M059J (cell line): ENCODE measurements around the gene SELENOS. TPM values are rescaled to one million over a fixed set of nuclear protein-coding genes. Genes with fewer than 3 reads are reported as not detected.
A peak's percentile ranks its signal among the peaks of the same experiment; 100 is the strongest.

Experiments used
- DNase-seq: peaks from one replicate; pipeline ENCODE4 v3.0.0-alpha.2; 2012; ENCODE audit warnings: low read depth
- total RNA-seq: library from RNA; depleted of rRNA; stranded (reverse); fragments of >200 nt; shearing (Covaris generic); gene quantifications from 2 replicates; pipeline ENCODE4 v1.2.3, GENCODE V29; 2014

SELENOS gene
- total RNA-seq, 1 experiment from 2014 or later, result 86.5 TPM

DNA sequence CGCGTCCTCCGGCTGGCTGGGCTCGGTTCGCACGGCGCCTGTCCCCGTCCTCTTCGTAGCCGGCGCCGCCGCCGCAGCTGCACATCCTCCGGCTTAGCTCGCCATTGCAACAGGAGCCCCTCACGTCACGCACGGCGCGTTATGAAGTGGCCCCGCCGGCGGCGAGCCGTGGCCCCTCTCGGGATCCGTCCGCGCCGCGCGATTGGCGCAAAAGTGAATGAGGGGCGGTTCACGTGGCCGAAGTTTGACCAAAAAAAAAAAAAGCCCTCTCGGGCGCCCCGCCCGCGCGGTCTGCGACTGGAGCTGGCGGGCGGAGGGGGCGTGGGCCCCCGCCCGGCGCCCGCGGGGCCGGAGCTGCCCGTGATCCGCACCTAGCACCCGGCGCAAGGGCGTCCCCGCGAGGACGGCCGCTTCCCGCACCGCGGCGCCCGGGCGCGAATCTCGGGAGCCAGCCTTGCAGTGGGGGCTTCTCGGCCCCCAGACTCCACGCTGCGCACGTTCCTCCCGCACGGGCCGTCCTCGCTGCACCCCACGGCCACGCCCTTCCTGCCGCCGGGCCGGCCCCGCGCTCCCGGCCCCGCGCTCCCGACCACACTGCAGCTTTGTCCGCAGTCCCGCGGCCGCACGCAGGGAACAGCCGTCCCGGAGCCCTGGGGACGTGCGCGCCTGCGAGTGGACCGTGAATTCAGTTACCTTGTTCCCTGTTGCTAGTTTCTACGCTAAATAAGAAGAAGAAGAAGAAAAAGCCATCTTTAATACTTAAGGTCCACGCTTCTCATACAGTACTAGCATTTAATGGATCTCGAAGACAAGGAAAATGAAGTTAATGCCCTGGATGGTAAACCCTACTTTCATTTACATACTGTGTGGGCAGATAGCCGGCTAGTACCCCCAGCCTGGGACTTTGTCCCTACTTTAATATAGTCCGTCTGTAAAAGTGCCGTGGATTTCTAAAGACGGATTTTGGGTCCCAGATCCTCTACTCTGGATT is 25.2 kb downstream of the SELENOS start, which contains the start of gene CHSY1:
TSS of gene CHSY1 (minus strand) at position 219 of the 991 bp plus-strand sequence. CDS start 592 bp downstream, outside the sequence.
- peak; percentile 88 for DNase-seq

DNA sequence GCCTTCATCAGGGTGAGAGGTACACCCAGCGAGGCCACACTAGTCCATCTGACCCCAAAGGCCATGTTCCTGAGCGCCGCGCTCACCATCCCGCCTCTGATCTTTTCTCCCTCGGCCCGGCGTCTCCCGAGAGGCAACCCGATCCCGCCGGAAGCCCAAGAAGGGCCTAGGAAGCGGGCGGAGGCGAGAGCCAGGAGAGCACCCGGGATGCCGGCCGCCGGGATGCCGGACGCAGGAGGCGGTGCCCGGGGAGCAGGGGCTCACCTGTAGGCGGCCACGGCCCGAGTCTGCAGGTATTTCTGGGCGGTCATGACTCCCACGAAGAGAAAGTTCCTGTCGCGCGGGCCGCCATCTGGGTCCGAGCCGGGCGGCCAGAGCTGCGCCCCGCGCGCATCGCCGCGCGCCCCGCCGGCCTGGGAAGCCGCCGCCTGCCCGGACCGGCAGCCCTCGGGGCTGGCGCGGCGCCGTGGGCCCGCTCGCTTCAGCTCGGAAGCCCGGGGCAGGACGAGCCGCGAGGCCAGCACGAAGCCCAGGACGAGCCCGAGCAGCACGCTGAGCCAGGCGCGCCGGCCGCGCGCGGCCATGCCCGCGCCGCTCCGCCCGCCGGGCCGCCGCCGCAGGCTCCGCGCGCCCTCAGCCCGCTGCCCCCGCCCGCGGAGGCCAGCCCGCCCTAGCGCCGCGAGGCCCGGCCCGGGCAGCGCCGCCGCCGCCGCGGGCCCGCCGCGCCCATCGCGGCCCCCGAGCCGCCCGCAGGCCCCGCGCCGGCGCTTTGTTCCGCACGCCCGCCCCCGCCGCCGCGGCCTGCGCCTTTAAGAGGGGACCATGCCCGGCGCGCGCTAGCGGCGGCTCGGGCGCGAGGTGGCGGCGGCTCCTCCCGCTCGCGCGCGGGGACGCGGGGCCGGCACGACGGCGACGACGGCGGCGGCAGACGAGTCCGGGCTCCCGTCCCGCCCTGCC is 26.1 kb downstream of the SELENOS start:
- DNase-seq, result peak; percentile 50

DNA sequence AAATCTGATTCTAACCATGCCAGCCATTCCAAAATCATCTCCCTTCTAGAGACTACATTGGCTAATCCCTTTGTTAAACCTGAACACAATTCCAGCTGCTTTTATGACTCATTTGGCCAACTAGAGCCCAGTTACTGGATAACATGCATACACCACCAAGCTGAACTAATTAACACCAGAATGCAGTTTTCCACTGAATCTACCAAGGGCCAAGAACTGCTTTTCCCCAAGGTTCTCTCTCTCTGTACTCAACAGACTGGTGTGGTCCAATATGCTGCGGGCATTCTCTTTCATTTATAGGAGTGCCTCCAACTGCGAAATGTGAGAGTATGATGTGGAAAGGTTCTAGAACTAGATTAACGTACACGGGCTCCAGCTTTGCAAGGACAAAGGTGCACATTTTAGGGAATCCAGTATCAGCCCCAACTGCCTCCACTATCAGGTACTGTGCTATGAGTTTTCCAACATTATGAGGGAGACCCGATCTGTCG is 26.9 kb downstream of the SELENOS start:
- peak; percentile 77 for DNase-seq

DNA sequence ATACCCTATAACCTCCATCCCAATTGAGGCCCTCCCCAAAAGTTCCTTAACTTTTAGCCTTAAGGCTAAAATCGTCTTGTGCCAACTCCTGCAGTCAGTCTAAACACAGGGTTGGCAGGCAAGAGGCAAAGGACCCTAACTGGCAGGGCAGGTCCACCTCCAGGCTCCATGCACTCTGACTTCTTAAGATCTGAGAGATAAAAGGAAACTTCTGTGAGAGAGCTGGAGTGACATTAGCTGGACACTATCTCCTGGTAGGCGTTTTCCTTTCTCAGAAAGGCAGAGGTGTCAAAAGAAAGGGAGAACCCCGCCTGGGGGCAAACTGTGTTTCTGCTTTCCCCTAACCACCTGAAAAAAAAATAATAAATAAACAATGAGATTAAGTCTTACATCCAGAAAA is 29.0 kb downstream of the SELENOS start:
- no peak for DNase-seq

DNA sequence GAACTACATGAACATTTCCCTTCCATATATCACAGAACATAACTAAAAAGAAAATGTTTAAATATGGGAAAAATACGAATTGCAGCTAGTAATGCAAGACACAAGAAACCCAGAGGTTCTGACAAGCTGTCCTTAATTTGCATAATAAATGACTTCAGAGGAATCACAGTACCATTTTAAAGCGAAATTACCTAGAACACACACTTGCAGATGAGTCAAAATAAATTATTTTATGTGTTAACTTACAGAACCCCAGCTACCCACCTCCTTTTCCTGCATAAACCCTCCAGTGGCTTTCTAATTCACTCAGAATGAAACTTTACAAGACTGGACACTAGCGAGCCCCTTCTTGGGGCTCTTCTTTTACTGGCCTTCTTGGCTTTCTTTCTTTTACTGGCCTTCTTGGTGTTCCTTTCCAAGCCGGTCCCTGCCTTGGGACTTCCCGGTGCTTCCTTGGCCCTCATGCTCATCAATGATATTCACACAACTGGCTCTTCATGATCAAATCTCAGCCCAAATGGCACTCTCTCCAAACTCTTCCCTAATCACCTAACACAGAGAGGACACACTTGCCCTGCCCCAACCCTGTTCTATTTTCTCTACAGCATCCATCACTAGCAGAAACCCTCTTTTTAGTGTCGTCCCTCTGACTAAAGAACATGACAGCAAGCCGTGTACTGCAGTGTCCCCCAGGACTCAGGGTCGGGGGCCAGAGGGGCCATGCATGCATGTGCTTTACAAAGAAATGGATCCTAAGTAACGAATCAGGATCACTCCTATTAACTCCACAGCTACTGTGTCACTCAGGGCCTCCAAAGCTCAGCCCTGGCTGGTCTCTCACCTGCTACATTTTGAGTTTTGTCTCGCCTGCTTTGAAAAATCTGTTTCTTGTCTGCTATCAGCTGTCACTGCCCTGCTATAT is 30.2 kb downstream of the SELENOS start:
- no peak for DNase-seq

DNA sequence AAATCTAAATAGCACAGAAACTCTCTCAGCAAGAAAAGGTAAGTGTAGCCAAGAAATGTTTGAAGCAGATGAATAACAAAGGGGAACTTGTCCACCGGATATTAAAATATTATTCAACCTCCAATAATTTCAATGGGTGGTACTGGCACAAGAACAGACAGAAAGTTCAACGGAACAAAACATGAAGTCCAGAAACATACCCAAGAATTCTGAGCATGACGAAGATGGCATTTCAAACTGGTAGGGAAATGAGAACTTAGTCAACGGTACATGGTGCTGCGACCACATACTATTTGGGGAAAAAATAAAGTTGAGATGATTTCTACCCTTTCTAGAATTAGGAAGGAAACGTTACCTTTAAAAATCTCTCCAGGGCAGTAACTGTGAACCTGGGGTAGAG is 30.9 kb downstream of the SELENOS start:
- no peak for DNase-seq

DNA sequence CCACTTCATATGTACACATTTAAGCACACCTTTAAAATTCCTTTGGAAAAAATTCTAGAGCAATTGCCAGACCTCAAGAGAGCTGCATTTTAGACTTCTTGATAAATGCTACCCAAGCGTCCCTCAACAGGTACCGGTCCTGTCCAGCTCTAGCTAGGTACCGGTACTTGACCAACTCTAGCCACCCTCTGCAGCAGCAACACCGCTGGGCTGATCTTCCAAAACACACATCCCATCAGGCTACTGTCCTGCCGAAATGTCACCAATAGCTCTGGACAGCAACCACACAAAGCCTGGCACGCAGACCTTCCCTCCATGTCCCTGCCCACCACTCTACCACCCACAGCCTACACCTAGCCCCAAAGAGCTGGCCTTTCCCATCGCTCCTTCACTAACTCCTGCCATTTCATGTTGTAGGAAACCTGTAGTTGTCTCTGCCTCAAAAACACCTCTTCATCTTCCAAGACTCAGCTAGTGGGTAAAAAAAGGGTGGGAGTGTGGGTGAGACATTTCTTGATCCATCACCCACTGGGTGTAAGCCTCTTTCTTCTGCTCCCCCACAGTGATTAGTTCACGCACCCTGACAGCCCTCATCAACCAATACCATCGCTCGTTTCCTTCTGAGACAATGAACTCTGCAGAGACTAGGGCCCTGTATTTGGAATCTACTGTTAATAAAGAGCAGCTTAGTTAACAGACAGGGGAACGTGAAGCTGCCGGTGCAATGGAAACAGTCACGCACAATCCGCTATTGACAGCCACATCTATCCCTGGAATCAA is 32.2 kb downstream of the SELENOS start:
- no peak for DNase-seq

DNA sequence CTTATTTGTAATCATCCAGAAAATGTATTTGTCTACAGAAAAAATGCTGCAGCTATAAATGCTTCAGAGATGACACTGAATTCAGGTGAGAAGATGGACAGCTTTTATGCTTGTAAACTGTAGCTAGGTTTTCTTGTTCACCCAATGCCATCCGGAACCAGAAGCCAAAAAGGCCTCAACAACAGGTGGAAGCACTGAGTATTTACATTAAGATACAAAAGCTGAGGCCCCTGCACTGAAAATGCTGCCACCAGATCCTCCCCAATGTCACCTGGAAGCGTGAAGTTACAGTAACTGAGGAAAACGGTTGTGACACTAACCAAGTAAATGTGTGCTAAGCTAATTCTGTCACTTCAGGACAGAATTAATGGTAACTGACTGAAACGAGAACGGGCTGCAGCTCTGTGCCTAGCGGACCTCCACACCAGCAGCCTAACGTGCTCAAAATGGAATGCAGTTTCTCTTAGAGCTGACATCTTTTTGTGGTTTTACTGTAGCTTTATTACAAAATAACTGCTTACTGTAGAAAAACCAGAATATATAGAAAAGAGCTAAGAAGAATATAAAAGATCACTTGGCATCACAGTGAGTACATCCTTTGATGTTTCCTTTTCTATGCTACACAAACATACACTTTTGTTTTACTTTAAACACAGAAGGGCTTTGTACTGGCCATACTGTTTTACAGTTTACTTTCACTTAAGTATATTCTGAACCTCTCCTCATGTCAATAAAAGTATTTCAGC is 33.1 kb downstream of the SELENOS start:
- DNase-seq, result no peak

DNA sequence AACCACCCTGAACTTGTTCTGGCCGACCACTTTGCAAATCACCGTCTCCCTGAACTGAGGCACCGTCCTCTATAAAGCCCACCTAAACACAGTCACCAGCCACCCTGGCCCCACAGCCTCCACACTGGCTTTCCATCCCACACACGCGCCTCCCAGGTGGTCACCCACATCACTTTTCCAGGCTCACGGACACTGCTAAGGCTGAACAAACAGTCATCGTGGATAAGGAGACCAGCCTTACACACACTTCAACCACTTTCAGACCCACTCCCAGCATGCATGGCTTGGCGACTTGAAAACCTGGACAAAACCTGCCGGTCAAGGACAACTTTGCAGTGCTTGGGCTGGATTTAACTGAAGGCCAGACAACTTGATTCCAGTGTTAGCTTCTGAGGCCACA is 33.9 kb downstream of the SELENOS start:
- DNase-seq, result no peak

DNA sequence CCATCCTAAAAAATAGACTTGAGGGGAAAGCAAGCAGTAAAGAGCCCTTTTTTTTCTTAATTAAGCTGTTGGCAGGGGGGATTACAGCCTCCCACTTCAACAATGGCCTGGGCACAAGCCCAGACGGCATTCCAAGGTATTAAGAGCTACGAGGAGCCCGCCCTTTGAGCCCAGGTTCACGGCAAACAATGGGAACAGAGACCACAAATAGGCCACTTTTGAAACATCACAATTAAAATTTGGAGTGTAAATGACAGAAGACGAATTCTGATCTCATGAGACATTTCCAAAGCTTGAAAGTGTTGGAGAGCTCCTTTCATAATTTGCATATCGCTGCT is 34.3 kb downstream of the SELENOS start:
- no peak for DNase-seq

DNA sequence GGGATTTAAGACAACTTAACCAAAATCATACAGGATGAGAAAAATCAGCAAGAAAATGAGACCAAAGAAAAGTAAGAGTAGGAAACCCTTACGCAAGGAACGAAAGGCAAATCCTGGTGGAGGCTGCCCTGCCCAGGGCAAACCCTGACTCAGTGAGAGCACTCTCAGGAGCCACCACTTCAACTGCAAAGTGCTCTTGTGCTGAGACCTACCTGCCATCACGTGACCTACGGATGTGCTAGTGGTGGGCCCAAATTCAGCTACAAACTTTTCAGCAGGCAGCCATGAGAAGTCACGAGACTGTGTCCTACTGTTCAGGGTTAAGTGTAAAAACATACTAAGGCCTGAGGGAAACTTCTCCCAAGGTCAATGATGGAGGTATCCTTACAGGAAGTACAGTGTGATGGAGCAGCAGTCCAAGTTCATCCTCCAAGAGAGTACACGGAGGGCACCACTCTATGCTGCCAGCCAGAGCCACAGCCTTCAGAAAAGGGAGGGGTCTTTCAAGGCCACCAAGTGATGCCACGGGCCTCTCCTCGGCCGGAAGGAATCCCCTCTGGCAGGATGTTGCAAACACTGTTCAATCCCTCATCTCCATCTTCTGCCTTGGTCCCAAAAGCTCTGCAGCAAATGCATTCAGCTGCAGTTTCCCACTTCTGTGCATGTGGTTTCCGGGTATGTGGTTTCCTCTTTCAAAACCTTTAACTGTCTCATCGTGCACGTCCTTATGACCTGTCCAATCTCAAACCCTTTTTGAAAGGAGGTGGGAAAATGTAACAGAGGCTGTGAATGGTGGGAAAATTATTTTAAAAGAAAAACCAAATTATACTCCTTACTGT is 34.9 kb downstream of the SELENOS start:
- DNase-seq, result peak; percentile 83

DNA sequence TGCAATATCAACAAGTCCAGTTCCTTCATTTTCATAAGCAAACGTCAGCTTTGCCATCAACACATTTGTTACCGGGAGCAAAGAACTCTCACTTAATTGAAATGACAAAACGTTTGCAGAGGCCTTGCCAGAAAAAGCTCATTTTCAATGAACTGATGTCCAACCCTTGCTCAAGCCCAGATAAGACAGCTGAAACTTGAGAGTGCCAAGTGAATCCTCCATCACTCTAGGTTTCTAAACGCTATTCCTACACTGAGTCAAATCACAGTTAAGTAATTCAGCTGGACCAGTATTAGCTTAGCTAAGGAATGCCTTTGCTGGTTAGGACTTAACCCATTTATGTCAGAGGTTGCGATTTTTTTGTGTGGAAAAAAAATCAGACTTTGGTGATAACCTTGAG is 36.9 kb downstream of the SELENOS start:
- DNase-seq, result no peak

DNA sequence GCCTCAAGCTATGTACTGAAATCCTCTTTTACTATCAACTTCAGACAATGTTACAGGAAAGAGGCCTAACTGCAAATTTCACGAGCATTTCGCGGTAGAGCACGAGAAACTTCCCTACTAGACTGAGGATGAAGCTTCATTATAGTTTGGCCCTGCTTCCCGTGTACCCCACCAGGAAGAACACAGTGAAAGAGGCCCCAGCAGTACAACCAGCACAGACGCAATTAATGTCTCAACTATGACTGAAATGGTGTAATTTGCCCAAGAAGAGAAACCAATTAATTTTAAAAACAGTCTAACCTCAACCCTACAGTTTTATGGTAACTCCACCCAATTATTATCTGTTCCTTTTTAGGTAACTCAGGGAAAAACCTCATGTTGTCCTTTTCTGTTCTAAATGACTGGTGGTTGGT is 37.6 kb downstream of the SELENOS start:
- no peak for DNase-seq

DNA sequence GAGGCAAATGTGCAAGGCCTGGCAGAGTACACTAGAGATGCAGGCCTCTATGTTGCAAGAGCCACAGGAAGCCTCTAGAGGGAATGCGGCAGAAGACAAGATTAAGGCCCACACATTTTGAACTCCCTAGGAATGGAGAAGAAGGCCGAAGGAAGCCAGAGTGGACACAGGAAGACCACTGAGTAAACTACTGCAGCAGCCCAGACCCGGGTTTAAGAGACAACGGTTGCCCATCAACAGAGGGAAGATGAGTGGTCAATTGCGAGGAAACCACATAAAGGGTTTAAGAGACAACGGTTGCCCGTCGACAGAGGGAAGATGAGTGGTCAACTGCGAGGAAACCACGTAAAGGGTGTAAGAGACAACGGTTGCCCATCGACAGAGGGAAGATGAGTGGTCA is 40.0 kb downstream of the SELENOS start:
- no peak for DNase-seq

DNA sequence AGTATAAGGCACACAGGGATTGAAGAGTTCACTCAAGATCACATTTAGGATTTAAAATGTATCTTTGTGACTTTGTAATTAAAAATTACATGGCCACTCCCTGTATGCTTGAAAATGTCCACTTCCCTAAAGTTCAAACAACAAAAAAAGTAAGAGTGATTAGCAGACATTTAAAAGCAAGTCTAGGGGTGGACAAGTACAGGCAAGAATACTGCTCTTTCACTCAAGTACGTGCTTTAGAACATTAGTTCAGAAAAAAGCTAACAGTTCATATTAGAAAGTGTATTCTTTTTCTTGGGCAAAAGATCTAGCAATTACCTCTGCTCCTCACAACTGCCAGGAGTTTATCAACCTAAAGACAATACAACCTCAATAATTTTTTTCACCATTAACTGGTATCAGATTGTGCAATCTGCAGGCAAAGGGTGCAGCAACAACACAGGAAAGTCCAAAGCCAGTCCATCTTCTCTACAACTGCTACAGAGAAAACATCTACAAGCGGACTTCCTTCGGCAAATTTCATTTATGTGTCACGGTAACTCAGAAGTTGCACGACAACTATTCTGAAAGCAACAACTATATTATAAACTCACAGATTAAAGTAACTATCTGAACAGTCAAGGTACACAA is 43.5 kb downstream of the SELENOS start:
- no peak for DNase-seq

DNA sequence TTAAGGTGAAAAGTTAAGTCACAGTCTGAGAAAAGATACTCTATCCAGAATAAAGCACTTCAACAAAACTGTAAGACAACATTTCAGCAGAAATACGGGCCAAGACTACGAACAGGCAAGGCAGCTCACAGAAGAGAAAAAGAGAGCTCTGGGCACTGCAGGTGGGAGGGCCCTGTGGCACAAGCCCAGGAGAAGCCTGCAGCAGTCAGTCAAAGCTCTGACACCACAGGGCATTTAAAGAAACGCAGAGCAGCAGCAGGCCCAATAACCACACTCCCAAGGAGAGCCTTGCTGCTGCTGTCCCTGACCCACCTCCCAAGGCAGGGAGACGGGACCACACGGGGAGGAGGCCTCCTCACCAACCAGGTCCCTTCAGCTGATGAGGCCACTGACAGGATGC is 44.6 kb downstream of the SELENOS start:
- DNase-seq, result no peak

DNA sequence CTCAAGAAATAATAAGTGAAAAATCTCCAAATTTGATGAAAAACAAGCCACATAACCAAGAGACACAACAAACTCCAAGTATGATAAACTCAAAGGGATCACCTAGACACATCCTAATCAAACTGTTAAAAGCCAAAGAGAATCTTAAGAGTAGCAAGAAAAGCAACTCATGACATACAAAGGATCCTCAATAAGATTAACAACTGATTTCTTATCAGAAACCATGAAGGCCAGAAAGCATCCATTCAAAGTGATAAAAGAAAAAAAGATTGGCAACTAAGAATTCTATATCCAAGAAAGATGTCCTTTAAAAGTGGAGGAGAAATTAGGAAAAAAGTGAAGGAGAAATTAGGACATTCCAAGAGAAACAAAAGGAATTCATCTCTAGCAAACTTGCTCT is 49.0 kb downstream of the SELENOS start:
- DNase-seq, result no peak

DNA sequence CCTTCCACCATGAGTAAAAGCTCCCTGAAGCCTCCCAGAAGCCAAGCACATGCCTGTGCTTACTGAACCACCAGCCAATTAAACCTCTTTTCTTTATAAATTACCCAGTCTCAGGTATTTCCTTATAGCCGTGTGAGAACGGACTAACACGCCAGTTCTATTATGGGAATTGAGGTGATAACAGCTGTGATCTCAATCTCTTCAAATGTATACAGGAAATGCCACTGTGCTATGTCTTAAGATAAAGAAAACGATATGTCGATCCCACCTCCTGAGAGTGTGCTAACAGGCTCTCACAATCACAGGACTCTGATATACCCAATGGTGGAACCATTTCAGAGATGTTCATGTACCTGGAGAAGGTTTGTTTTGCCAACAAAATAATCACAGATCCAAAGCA is 51.6 kb downstream of the SELENOS start:
- DNase-seq, result no peak
